GM23338 (cell line): Measurements from ENCODE around the gene LPP.

Source experiments
- CREB1 ChIP-seq: fragments of 250-450 bp; sonication (Bioruptor Pico); IDR thresholded peaks from 2 replicates; pipeline ENCODE4 v1.5.0; 2020; ENCODE audit warnings: low read depth, mild to moderate bottlenecking, moderate library complexity
- ETS1 ChIP-seq: IDR thresholded peaks from 2 replicates; pipeline ENCODE4 v1.6.1; 2016; ENCODE audit warnings: antibody characterized with exemption
- EZH2 ChIP-seq: fragments of 200-600 bp; sonication (generic); IDR thresholded peaks from one replicate; pipeline ENCODE4 v1.8.0; 2017; ENCODE audit warnings: antibody characterized with exemption, mild to moderate bottlenecking, low read depth; ENCODE audit not compliant: unreplicated experiment
- EZH2phosphoT487 ChIP-seq: fragments of 200-600 bp; sonication (generic); IDR thresholded peaks from one replicate; pipeline ENCODE4 v1.8.1; 2018; ENCODE audit warnings: antibody characterized with exemption; ENCODE audit not compliant: unreplicated experiment
- JUNB ChIP-seq: IDR thresholded peaks from one replicate; pipeline ENCODE4 v1.6.1; 2016; ENCODE audit warnings: antibody characterized with exemption; ENCODE audit not compliant: unreplicated experiment
- NANOG ChIP-seq: IDR thresholded peaks from 2 replicates; pipeline ENCODE4 v1.6.1; 2016; ENCODE audit warnings: antibody characterized with exemption, borderline replicate concordance
- POLR2AphosphoS5 ChIP-seq: IDR thresholded peaks from 2 replicates; pipeline ENCODE4 v1.6.1; 2016; ENCODE audit warnings: antibody characterized with exemption, low read depth
- STAT1 ChIP-seq: IDR thresholded peaks from one replicate; pipeline ENCODE4 v1.6.1; 2016; ENCODE audit warnings: antibody characterized with exemption; ENCODE audit not compliant: unreplicated experiment
- ZNF114 ChIP-seq: fragments of 250-450 bp; sonication (Bioruptor Pico); IDR thresholded peaks from 2 replicates; pipeline ENCODE4 v1.5.0; 2020; ENCODE audit warnings: mild to moderate bottlenecking, moderate library complexity
- TF ChIP-seq, protein P1 (sequence below), 2 experiments: fragments of 200-600 bp in 1 of 2; sonication (generic) in 1 of 2; conservative IDR thresholded peaks; 2 replicates each; pipeline versions ENCODE4 v1.5.1 to v1.6.1; 2016 to 2017; ENCODE audit warnings: antibody characterized with exemption in 2 of 2, low read depth in 2 of 2, mild to moderate bottlenecking in 2 of 2, moderate library complexity in 1 of 2
- TF ChIP-seq, protein P2 (sequence below): IDR thresholded peaks from one replicate; pipeline ENCODE4 v1.6.1; 2018; ENCODE audit warnings: antibody characterized with exemption; ENCODE audit not compliant: unreplicated experiment
- TF ChIP-seq, protein P3 (sequence below): fragments of 250-450 bp; sonication (Bioruptor Pico); IDR thresholded peaks from 2 replicates; pipeline ENCODE4 v1.5.0; 2020; ENCODE audit warnings: mild to moderate bottlenecking, moderate library complexity

DNA sequence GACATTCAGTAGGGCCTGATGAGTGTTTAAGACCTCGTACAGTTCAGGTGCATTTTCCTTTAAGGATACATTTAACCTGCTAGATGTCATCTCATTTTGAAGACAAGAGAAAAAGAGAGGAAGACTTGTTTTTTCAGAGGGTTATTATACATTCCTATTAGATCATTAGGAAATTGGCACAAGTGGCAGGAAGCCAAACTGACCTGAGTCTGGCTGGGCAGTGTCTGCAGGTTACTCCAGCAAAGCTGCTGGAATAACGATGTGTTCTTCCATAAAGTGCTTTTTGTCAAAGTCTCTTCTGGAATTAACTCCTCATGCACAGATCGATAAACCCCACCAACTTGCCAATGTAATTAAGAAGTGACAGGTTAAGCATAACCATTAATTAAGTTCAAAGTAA lies 621.5 kb downstream of the LPP start:
- TF ChIP-seq EZH2 (no peak), CREB1 (CRISPR knock-in tag) (no peak), POLR2AphosphoS5 (no peak), EZH2phosphoT487 (no peak), STAT1 (no peak), JUNB (no peak), ZNF114 (CRISPR knock-in tag) (no peak), ETS1 (no peak), NANOG (no peak)
- TF ChIP-seq, protein P1, sequence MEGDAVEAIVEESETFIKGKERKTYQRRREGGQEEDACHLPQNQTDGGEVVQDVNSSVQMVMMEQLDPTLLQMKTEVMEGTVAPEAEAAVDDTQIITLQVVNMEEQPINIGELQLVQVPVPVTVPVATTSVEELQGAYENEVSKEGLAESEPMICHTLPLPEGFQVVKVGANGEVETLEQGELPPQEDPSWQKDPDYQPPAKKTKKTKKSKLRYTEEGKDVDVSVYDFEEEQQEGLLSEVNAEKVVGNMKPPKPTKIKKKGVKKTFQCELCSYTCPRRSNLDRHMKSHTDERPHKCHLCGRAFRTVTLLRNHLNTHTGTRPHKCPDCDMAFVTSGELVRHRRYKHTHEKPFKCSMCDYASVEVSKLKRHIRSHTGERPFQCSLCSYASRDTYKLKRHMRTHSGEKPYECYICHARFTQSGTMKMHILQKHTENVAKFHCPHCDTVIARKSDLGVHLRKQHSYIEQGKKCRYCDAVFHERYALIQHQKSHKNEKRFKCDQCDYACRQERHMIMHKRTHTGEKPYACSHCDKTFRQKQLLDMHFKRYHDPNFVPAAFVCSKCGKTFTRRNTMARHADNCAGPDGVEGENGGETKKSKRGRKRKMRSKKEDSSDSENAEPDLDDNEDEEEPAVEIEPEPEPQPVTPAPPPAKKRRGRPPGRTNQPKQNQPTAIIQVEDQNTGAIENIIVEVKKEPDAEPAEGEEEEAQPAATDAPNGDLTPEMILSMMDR (conservative IDR thresholded peaks at IDR 0.05; ENCODE audit: low read depth in 2 of 2): no peak
- TF ChIP-seq, protein P2, sequence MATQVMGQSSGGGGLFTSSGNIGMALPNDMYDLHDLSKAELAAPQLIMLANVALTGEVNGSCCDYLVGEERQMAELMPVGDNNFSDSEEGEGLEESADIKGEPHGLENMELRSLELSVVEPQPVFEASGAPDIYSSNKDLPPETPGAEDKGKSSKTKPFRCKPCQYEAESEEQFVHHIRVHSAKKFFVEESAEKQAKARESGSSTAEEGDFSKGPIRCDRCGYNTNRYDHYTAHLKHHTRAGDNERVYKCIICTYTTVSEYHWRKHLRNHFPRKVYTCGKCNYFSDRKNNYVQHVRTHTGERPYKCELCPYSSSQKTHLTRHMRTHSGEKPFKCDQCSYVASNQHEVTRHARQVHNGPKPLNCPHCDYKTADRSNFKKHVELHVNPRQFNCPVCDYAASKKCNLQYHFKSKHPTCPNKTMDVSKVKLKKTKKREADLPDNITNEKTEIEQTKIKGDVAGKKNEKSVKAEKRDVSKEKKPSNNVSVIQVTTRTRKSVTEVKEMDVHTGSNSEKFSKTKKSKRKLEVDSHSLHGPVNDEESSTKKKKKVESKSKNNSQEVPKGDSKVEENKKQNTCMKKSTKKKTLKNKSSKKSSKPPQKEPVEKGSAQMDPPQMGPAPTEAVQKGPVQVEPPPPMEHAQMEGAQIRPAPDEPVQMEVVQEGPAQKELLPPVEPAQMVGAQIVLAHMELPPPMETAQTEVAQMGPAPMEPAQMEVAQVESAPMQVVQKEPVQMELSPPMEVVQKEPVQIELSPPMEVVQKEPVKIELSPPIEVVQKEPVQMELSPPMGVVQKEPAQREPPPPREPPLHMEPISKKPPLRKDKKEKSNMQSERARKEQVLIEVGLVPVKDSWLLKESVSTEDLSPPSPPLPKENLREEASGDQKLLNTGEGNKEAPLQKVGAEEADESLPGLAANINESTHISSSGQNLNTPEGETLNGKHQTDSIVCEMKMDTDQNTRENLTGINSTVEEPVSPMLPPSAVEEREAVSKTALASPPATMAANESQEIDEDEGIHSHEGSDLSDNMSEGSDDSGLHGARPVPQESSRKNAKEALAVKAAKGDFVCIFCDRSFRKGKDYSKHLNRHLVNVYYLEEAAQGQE: no peak
- TF ChIP-seq, protein P3, sequence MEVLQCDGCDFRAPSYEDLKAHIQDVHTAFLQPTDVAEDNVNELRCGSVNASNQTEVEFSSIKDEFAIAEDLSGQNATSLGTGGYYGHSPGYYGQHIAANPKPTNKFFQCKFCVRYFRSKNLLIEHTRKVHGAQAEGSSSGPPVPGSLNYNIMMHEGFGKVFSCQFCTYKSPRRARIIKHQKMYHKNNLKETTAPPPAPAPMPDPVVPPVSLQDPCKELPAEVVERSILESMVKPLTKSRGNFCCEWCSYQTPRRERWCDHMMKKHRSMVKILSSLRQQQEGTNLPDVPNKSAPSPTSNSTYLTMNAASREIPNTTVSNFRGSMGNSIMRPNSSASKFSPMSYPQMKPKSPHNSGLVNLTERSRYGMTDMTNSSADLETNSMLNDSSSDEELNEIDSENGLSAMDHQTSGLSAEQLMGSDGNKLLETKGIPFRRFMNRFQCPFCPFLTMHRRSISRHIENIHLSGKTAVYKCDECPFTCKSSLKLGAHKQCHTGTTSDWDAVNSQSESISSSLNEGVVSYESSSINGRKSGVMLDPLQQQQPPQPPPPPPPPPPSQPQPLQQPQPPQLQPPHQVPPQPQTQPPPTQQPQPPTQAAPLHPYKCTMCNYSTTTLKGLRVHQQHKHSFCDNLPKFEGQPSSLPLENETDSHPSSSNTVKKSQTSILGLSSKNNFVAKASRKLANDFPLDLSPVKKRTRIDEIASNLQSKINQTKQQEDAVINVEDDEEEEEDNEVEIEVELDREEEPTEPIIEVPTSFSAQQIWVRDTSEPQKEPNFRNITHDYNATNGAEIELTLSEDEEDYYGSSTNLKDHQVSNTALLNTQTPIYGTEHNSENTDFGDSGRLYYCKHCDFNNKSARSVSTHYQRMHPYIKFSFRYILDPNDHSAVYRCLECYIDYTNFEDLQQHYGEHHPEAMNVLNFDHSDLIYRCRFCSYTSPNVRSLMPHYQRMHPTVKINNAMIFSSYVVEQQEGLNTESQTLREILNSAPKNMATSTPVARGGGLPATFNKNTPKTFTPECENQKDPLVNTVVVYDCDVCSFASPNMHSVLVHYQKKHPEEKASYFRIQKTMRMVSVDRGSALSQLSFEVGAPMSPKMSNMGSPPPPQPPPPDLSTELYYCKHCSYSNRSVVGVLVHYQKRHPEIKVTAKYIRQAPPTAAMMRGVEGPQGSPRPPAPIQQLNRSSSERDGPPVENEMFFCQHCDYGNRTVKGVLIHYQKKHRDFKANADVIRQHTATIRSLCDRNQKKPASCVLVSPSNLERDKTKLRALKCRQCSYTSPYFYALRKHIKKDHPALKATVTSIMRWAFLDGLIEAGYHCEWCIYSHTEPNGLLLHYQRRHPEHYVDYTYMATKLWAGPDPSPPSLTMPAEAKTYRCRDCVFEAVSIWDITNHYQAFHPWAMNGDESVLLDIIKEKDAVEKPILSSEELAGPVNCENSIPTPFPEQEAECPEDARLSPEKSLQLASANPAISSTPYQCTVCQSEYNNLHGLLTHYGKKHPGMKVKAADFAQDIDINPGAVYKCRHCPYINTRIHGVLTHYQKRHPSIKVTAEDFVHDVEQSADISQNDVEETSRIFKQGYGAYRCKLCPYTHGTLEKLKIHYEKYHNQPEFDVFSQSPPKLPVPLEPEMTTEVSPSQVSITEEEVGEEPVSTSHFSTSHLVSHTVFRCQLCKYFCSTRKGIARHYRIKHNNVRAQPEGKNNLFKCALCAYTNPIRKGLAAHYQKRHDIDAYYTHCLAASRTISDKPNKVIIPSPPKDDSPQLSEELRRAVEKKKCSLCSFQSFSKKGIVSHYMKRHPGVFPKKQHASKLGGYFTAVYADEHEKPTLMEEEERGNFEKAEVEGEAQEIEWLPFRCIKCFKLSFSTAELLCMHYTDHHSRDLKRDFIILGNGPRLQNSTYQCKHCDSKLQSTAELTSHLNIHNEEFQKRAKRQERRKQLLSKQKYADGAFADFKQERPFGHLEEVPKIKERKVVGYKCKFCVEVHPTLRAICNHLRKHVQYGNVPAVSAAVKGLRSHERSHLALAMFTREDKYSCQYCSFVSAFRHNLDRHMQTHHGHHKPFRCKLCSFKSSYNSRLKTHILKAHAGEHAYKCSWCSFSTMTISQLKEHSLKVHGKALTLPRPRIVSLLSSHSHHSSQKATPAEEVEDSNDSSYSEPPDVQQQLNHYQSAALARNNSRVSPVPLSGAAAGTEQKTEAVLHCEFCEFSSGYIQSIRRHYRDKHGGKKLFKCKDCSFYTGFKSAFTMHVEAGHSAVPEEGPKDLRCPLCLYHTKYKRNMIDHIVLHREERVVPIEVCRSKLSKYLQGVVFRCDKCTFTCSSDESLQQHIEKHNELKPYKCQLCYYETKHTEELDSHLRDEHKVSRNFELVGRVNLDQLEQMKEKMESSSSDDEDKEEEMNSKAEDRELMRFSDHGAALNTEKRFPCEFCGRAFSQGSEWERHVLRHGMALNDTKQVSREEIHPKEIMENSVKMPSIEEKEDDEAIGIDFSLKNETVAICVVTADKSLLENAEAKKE (CRISPR knock-in tag): no peak
